Measurements from ENCODE around the gene GAS1.
A peak's percentile ranks its signal among the peaks of the same experiment; 100 is the strongest.

GAS1 gene

GRCh38 chr9:86978922-86979474 is 31.7 kb upstream of the GAS1 start:
- Histone ChIP-seq H3K9me3 (ENCODE audit: low read length) (no peaks in the 10 kb centered on the region), H3K4me1 (ENCODE audit: insufficient read depth, low read length) (no peaks in the 10 kb centered on the region), H3K9ac (ENCODE audit: low read length) (no peak overlapping the region), H3K4me3 (ENCODE audit: low read depth in 1 of 2, low read length in 2 of 2) (no peak overlapping the region), H3K27ac (ENCODE audit: low read depth, low read length) (no peak overlapping the region), H3K27me3 (ENCODE audit: control insufficient read depth in 1 of 2, insufficient read depth in 2 of 2, low read length in 2 of 2) (no peaks in the 10 kb centered on the region), H3K36me3 (ENCODE audit: insufficient read depth, low read length) (no peaks in the 10 kb centered on the region)

- Histone ChIP-seq H3K4me1 (ENCODE audit: insufficient read depth, low read length) (no peaks in the 10 kb centered on the region), H3K9ac (ENCODE audit: low read length) (no peak overlapping the region), H3K9me3 (ENCODE audit: low read length) (no peaks in the 10 kb centered on the region), H3K27ac (ENCODE audit: low read depth, low read length) (no peak overlapping the region), H3K36me3 (ENCODE audit: insufficient read depth, low read length) (no peaks in the 10 kb centered on the region), H3K27me3 (ENCODE audit: control insufficient read depth in 1 of 2, insufficient read depth in 2 of 2, low read length in 2 of 2) (no peaks in the 10 kb centered on the region), H3K4me3 (ENCODE audit: low read depth in 1 of 2, low read length in 2 of 2) (no peak overlapping the region)
Observed at GRCh38 chr9:86978413-86978812, 31.1 kb upstream of the GAS1 start.

GRCh38 chr9:86977205-86977835 is 30.0 kb upstream of the GAS1 start:
- Histone ChIP-seq H3K27ac (ENCODE audit: low read depth, low read length) (no peak overlapping the region), H3K4me1 (ENCODE audit: insufficient read depth, low read length) (no peaks in the 10 kb centered on the region), H3K36me3 (ENCODE audit: insufficient read depth, low read length) (no peaks in the 10 kb centered on the region)

GRCh38 chr9:86975606-86976005 is 28.3 kb upstream of the GAS1 start:
- H3K9me3 ChIP-seq (ENCODE audit: low read length): no peaks in the 10 kb centered on the region
- H3K9ac ChIP-seq (ENCODE audit: low read length): no peak overlapping the region
- no peaks in the 10 kb centered on the region for H3K4me1 ChIP-seq (ENCODE audit: insufficient read depth, low read length)
- no peaks in the 10 kb centered on the region for H3K27me3 ChIP-seq (ENCODE audit: control insufficient read depth in 1 of 2, insufficient read depth in 2 of 2, low read length in 2 of 2)
- H3K4me3 ChIP-seq (ENCODE audit: low read depth in 1 of 2, low read length in 2 of 2): no peak overlapping the region
- no peaks in the 10 kb centered on the region for H3K36me3 ChIP-seq (ENCODE audit: insufficient read depth, low read length)
- H3K27ac ChIP-seq (ENCODE audit: low read depth, low read length): no peak overlapping the region

More at GRCh38 chr9:86977205-86977835, 30.0 kb upstream of the GAS1 start:
- no peaks in the 10 kb centered on the region for H3K27me3 ChIP-seq (ENCODE audit: control insufficient read depth in 1 of 2, insufficient read depth in 2 of 2, low read length in 2 of 2)
- no peak overlapping the region for H3K9ac ChIP-seq (ENCODE audit: low read length)
- H3K9me3 ChIP-seq (ENCODE audit: low read length): no peaks in the 10 kb centered on the region
- H3K4me3 ChIP-seq (ENCODE audit: low read depth in 1 of 2, low read length in 2 of 2): no peak overlapping the region

DNA sequence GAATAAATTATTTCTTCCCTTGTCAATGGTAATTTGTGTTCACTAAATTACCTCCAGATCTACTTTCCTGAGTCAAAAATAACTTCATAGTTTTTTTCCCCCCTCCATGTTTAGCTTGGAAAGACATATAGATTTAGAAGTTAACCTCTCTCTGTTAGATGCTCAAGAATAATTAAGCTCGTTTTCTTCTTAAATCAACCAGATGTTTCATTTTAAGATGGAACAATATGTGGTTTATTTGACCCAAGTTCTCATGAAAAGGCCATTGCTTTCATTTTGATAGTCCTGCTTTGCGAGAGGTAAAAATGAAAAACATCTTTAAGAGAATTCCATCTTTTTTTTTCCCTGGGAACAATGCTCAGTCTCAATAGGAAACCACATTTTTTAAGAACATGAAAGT is 27.7 kb upstream of the GAS1 start:
- Histone ChIP-seq H3K4me3 (ENCODE audit: low read depth in 1 of 2, low read length in 2 of 2) (no peak overlapping the region), H3K4me1 (ENCODE audit: insufficient read depth, low read length) (no peaks in the 10 kb centered on the region), H3K36me3 (ENCODE audit: insufficient read depth, low read length) (no peaks in the 10 kb centered on the region), H3K9me3 (ENCODE audit: low read length) (no peaks in the 10 kb centered on the region), H3K9ac (ENCODE audit: low read length) (no peak overlapping the region), H3K27ac (ENCODE audit: low read depth, low read length) (no peak overlapping the region), H3K27me3 (ENCODE audit: control insufficient read depth in 1 of 2, insufficient read depth in 2 of 2, low read length in 2 of 2) (no peaks in the 10 kb centered on the region)

GRCh38 chr9:86974421-86974820 is 27.1 kb upstream of the GAS1 start:
- no peak overlapping the region for H3K4me3 ChIP-seq (ENCODE audit: low read depth in 1 of 2, low read length in 2 of 2)
- no peaks in the 10 kb centered on the region for H3K36me3 ChIP-seq (ENCODE audit: insufficient read depth, low read length)
- no peak overlapping the region for H3K27ac ChIP-seq (ENCODE audit: low read depth, low read length)
- no peaks in the 10 kb centered on the region for H3K27me3 ChIP-seq (ENCODE audit: control insufficient read depth in 1 of 2, insufficient read depth in 2 of 2, low read length in 2 of 2)
- no peaks in the 10 kb centered on the region for H3K9me3 ChIP-seq (ENCODE audit: low read length)
- H3K9ac ChIP-seq (ENCODE audit: low read length): no peak overlapping the region
- no peaks in the 10 kb centered on the region for H3K4me1 ChIP-seq (ENCODE audit: insufficient read depth, low read length)

- Histone ChIP-seq H3K4me1 (ENCODE audit: insufficient read depth, low read length) (peaks cover 5% of the 10 kb centered on the region), H3K36me3 (ENCODE audit: insufficient read depth, low read length) (no peaks in the 10 kb centered on the region), H3K27me3 (ENCODE audit: control insufficient read depth in 1 of 2, insufficient read depth in 2 of 2, low read length in 2 of 2) (no peaks in the 10 kb centered on the region), H3K27ac (ENCODE audit: low read depth, low read length) (no peak overlapping the region), H3K9me3 (ENCODE audit: low read length) (no peaks in the 10 kb centered on the region), H3K4me3 (ENCODE audit: low read depth in 1 of 2, low read length in 2 of 2) (no peak overlapping the region), H3K9ac (ENCODE audit: low read length) (no peak overlapping the region)
Observed at GRCh38 chr9:86971742-86972141, 24.4 kb upstream of the GAS1 start.

- H3K36me3 ChIP-seq (ENCODE audit: insufficient read depth, low read length): no peaks in the 10 kb centered on the region
- no peaks in the 10 kb centered on the region for H3K27me3 ChIP-seq (ENCODE audit: control insufficient read depth in 1 of 2, insufficient read depth in 2 of 2, low read length in 2 of 2)
- no peaks in the 10 kb centered on the region for H3K9me3 ChIP-seq (ENCODE audit: low read length)
- H3K4me1 ChIP-seq (ENCODE audit: insufficient read depth, low read length): peaks cover 28% of the 10 kb centered on the region
- H3K27ac ChIP-seq (ENCODE audit: low read depth, low read length): no peak overlapping the region
- no peak overlapping the region for H3K4me3 ChIP-seq (ENCODE audit: low read depth in 1 of 2, low read length in 2 of 2)
- H3K9ac ChIP-seq (ENCODE audit: low read length): no peak overlapping the region
Observed at GRCh38 chr9:86968258-86968920, 21.1 kb upstream of the GAS1 start.

- Histone ChIP-seq H3K9ac (ENCODE audit: low read length) (no peak overlapping the region), H3K27me3 (ENCODE audit: control insufficient read depth in 1 of 2, insufficient read depth in 2 of 2, low read length in 2 of 2) (no peaks in the 10 kb centered on the region), H3K4me1 (ENCODE audit: insufficient read depth, low read length) (peaks cover 41% of the 10 kb centered on the region), H3K4me3 (ENCODE audit: low read depth in 1 of 2, low read length in 2 of 2) (peak overlapping the region in 1 of 2 donors; percentile 22), H3K27ac (ENCODE audit: low read depth, low read length) (no peak overlapping the region), H3K9me3 (ENCODE audit: low read length) (no peaks in the 10 kb centered on the region), H3K36me3 (ENCODE audit: insufficient read depth, low read length) (no peaks in the 10 kb centered on the region)
Observed at GRCh38 chr9:86966852-86967511, 19.7 kb upstream of the GAS1 start.

GRCh38 chr9:86965636-86966395 is 18.5 kb upstream of the GAS1 start:
- H3K27ac ChIP-seq (ENCODE audit: low read depth, low read length): no peak overlapping the region
- no peak overlapping the region for H3K9ac ChIP-seq (ENCODE audit: low read length)
- H3K9me3 ChIP-seq (ENCODE audit: low read length): no peaks in the 10 kb centered on the region
- H3K4me3 ChIP-seq (ENCODE audit: low read depth in 1 of 2, low read length in 2 of 2): no peak overlapping the region
- no peaks in the 10 kb centered on the region for H3K36me3 ChIP-seq (ENCODE audit: insufficient read depth, low read length)
- peaks cover 41% of the 10 kb centered on the region for H3K4me1 ChIP-seq (ENCODE audit: insufficient read depth, low read length)
- H3K27me3 ChIP-seq (ENCODE audit: control insufficient read depth in 1 of 2, insufficient read depth in 2 of 2, low read length in 2 of 2): no peaks in the 10 kb centered on the region

GRCh38 chr9:86962692-86963091 is 15.4 kb upstream of the GAS1 start:
- no peaks in the 10 kb centered on the region for H3K27me3 ChIP-seq (ENCODE audit: control insufficient read depth in 1 of 2, insufficient read depth in 2 of 2, low read length in 2 of 2)
- H3K36me3 ChIP-seq (ENCODE audit: insufficient read depth, low read length): no peaks in the 10 kb centered on the region
- no peaks in the 10 kb centered on the region for H3K9me3 ChIP-seq (ENCODE audit: low read length)
- H3K4me1 ChIP-seq (ENCODE audit: insufficient read depth, low read length): peaks cover 41% of the 10 kb centered on the region
- no peak overlapping the region for H3K27ac ChIP-seq (ENCODE audit: low read depth, low read length)
- H3K4me3 ChIP-seq (ENCODE audit: low read depth in 1 of 2, low read length in 2 of 2): peak overlapping the region in 1 of 2 donors; percentile 41
- H3K9ac ChIP-seq (ENCODE audit: low read length): no peak overlapping the region
